HUES64 (cell line): ENCODE data around the gene VPS4B.

Experiments
- H3K27ac ChIP-seq: 2 replicates; pipeline ENCODE4 v1.7.0; 2013; ENCODE audit warnings: low read depth, low read length, inconsistent platforms
- H3K27me3 ChIP-seq: 2 replicates; pipeline ENCODE4 v1.6.1; 2013; ENCODE audit warnings: mild to moderate bottlenecking, low read length; ENCODE audit not compliant: insufficient read depth
- H3K36me3 ChIP-seq: 2 replicates; pipeline ENCODE4 v1.6.1; 2013; ENCODE audit warnings: mild to moderate bottlenecking, low read length; ENCODE audit not compliant: insufficient read depth
- H3K4me1 ChIP-seq: 2 replicates; pipeline ENCODE4 v1.6.1; 2013; ENCODE audit warnings: mild to moderate bottlenecking, low read length, moderate library complexity; ENCODE audit not compliant: insufficient read depth
- H3K4me3 ChIP-seq: 2 replicates; pipeline ENCODE4 v1.5.1; 2013; ENCODE audit warnings: mild to moderate bottlenecking, low read length, moderate library complexity
- H3K9ac ChIP-seq: 2 replicates; pipeline ENCODE4 v1.6.1; 2013; ENCODE audit warnings: mild to moderate bottlenecking, low read depth, low read length
- H3K9me3 ChIP-seq: 2 replicates; pipeline ENCODE4 v1.6.1; 2013; ENCODE audit warnings: low read depth, low read length; ENCODE audit not compliant: insufficient read depth
- WGBS: fragments of 150-250, 120-280 bp; methylation state at CpG from one replicate; pipeline ENCODE4 v1.1.7; 2013; ENCODE audit warnings: missing lambda C conversion rate; 5-methylcytosine and 5-hydroxymethylcytosine counted together

The VPS4B gene

DNA sequence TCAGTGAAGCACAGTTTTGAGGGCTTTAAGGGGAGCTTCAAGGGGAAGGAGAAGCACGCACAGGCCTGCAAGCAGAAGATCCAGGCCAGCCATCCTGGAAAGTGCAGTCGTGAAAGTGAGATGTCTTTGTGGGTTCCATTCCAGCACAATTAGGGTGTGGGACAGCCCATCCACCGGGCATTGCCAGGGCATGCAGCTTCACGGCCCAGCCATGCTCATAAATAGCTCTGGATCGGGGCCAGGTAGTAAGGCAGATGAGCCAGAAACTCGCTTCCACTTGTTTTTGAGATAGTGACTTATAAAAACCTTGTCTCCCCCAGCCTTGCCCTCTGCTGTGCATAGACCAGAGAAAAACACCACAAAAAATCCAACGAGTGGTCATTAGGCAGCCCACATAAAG lies 76.2 kb downstream of the VPS4B start:
- H3K9me3 ChIP-seq = no peaks in the 10 kb centered on the region
- H3K27me3 ChIP-seq = no peaks in the 10 kb centered on the region
- H3K4me3 ChIP-seq = no peak overlapping the region
- H3K4me1 ChIP-seq = no peaks in the 10 kb centered on the region
- no peak overlapping the region for H3K27ac ChIP-seq
- H3K36me3 ChIP-seq = peaks cover 92% of the 10 kb centered on the region
- H3K9ac ChIP-seq = no peak overlapping the region
- WGBS = 94% methylated on average over 7 of the region's 7 CpGs

DNA sequence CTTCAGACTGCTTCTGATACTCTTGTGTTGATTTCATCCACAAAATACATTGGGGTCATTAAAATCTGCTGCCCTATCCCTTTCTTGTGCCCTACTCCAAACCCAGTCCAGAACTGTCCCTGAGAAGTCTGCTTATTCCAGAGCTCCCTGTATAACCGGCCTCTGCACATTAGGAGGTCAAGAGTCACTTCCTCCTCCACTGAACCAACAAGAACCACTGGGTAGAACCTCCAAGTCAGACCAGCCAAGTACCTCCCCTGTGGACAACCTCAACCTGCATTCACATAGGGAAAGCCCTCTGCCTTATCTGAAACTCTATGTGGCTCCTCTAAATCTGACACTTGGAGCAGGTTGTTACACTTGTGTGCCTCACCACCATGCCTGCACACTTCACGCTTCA lies 77.4 kb downstream of the VPS4B start:
- Histone ChIP-seq H3K9me3 (no peaks in the 10 kb centered on the region), H3K9ac (no peak overlapping the region), H3K27ac (no peak overlapping the region), H3K4me3 (no peak overlapping the region), H3K27me3 (no peaks in the 10 kb centered on the region), H3K4me1 (peaks cover 10% of the 10 kb centered on the region), H3K36me3 (peaks cover 89% of the 10 kb centered on the region)
- 91% methylated on average over 2 of the region's 2 CpGs for WGBS

DNA sequence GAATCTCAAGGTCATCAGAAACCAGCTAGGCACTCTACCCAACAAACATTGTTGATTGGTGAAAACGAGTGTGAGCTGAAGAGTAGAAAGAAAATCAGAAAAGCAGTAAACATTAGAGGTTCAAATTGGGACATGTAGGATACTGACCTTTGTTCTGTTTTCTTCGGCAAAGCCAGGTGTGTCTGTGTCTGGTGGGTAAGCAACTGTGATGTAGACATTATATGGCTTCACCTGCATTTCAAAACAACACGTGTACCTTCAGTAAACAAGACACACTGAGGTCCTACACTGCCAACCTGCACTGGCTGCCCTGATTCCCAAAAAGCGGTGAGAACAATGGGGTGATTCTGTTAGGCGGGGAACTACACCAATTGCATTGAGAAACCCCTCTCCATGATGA lies 78.0 kb downstream of the VPS4B start:
- Histone ChIP-seq H3K9me3 (no peaks in the 10 kb centered on the region), H3K4me1 (peaks cover 16% of the 10 kb centered on the region), H3K27me3 (no peaks in the 10 kb centered on the region), H3K4me3 (no peak overlapping the region), H3K9ac (no peak overlapping the region), H3K36me3 (peaks cover 86% of the 10 kb centered on the region), H3K27ac (no peak overlapping the region)
- WGBS = 93% methylated on average over 5 of the region's 5 CpGs

GRCh38 chr18:63342206-63342605 lies 80.1 kb downstream of the VPS4B start:
- Histone ChIP-seq H3K9ac (no peak overlapping the region), H3K4me3 (no peak overlapping the region), H3K27me3 (no peaks in the 10 kb centered on the region), H3K9me3 (no peaks in the 10 kb centered on the region), H3K27ac (no peak overlapping the region), H3K36me3 (peaks cover 89% of the 10 kb centered on the region), H3K4me1 (peaks cover 17% of the 10 kb centered on the region)
- WGBS = 64% methylated on average over 5 of the region's 5 CpGs

- WGBS = 15% methylated on average over 3 of the region's 4 CpGs
- peaks cover 17% of the 10 kb centered on the region for H3K4me1 ChIP-seq
- H3K9ac ChIP-seq = no peak overlapping the region
- H3K36me3 ChIP-seq = peaks cover 87% of the 10 kb centered on the region
- no peak overlapping the region; the same call in 1 of the 2 replicates for H3K27ac ChIP-seq
- peak overlapping the region; percentile 12; the same call in 1 of the 2 replicates for H3K4me3 ChIP-seq
- H3K27me3 ChIP-seq = no peaks in the 10 kb centered on the region
- no peaks in the 10 kb centered on the region for H3K9me3 ChIP-seq
Measured at GRCh38 chr18:63339920-63340484, 82.3 kb downstream of the VPS4B start.
